Measurements from ENCODE around the gene AMY2B. TPM values are rescaled to one million over a fixed set of nuclear protein-coding genes. Genes with fewer than 3 reads are reported as not detected.

AMY2B gene
- total and polyA plus RNA-seq, 2 donors (not counting 1 experiment from before 2014, with no cell fraction given) = 32.6 to 43.8 TPM

DNA sequence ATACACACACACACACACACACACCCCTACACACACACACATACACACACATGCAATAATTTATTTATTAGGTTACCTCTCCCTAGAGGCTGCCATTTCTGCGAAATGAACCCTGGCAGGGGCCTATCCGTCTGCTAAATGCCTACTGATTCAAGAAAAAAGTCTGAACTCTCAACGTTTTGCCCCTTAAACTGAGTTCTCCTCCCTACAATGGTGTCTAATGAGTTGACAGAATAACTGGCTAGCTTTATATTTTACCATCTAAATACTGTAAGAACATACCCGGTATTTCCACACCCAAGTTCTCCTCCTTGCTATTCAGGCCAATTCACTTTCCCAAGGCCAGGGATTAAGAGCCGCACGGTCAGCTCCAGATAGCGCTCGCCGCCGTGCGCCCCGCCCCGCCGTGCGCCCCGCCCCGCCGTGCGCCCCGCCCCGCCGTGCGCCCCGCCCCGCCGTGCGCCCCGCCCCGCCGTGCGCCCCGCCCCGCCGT, 46.2 kb upstream of the AMY2B start:
- H3K27ac Mint-ChIP-seq = peak overlapping the region; percentile 81
- DNase-seq = peak; percentile 70
- H3K27me3 Mint-ChIP-seq = no peaks in the 10 kb centered on the region
- peak overlapping the region; percentile 78 for H3K4me2 ChIP-seq (replicated peaks; ENCODE audit: low read depth, low read length, poor library complexity, severe bottlenecking)
- no peaks in the 10 kb centered on the region for H3K9me3 ChIP-seq (ENCODE audit: control extremely low read depth in 1 of 3, control insufficient read depth in 2 of 3, insufficient read depth in 1 of 3, low read length in 2 of 3)
- peaks cover 0 to 12% of the 10 kb centered on the region in 2 experiments for H3K36me3 ChIP-seq (replicated peaks in 1 of 2; ENCODE audit: control extremely low read depth in 1 of 2, control insufficient read depth in 1 of 2, extremely low read depth in 1 of 2, insufficient read depth in 2 of 2, low read length in 1 of 2)
- POLR2A ChIA-PET = no interaction called here
- peak overlapping the region; percentile 61 for H3K9ac ChIP-seq (ENCODE audit: low read length)
- peak overlapping the region; percentile 88 for H3K4me3 Mint-ChIP-seq
- TF ChIP-seq, protein P1, sequence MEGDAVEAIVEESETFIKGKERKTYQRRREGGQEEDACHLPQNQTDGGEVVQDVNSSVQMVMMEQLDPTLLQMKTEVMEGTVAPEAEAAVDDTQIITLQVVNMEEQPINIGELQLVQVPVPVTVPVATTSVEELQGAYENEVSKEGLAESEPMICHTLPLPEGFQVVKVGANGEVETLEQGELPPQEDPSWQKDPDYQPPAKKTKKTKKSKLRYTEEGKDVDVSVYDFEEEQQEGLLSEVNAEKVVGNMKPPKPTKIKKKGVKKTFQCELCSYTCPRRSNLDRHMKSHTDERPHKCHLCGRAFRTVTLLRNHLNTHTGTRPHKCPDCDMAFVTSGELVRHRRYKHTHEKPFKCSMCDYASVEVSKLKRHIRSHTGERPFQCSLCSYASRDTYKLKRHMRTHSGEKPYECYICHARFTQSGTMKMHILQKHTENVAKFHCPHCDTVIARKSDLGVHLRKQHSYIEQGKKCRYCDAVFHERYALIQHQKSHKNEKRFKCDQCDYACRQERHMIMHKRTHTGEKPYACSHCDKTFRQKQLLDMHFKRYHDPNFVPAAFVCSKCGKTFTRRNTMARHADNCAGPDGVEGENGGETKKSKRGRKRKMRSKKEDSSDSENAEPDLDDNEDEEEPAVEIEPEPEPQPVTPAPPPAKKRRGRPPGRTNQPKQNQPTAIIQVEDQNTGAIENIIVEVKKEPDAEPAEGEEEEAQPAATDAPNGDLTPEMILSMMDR (IDR thresholded peaks at IDR 0.05) = no peak
- no peak for TF ChIP-seq EZH2 (IDR thresholded peaks at IDR 0.05; ENCODE audit: borderline replicate concordance, insufficient read depth, low read depth, low read length, poor library complexity, severe bottlenecking)
- no peaks in the 10 kb centered on the region for H3K9me3 Mint-ChIP-seq (ENCODE audit: insufficient read depth)
- H3K4me3 ChIP-seq (ENCODE audit: control extremely low read depth in 1 of 5, extremely low read depth in 1 of 5, insufficient read depth in 1 of 5, low read depth in 2 of 5, low read length in 4 of 5) = peak overlapping the region; percentile 35 to 63 (median 56)
- CTCF ChIA-PET = interaction anchor here (1.6 to 2.4 kb wide), 2 partner anchors 8 to 11 kb away, joined by 4 to 13 read pairs; no protein-coding TSS in a partner anchor
- peaks cover 6 to 26% of the 10 kb centered on the region in 2 donors for H3K4me1 ChIP-seq (ENCODE audit: control insufficient read depth in 2 of 2, insufficient read depth in 2 of 2, low read length in 2 of 2)
- no peaks in the 10 kb centered on the region for H3K27me3 ChIP-seq (replicated peaks in 1 of 4; ENCODE audit: control extremely low read depth in 1 of 4, control insufficient read depth in 3 of 4, insufficient read depth in 4 of 4, low read length in 3 of 4)
- H2AFZ ChIP-seq (ENCODE audit: insufficient read depth, low read depth, low read length, poor library complexity, severe bottlenecking) = peak overlapping the region; percentile 53
- peaks cover 45% of the 10 kb centered on the region for H3K79me2 ChIP-seq (ENCODE audit: control insufficient read depth, insufficient read depth, low read length)
- peaks cover 38% of the 10 kb centered on the region for H3K4me1 Mint-ChIP-seq
- peaks cover 22% of the 10 kb centered on the region for H4K20me1 ChIP-seq (ENCODE audit: control insufficient read depth, insufficient read depth, low read length, poor library complexity, severe bottlenecking)
- intact Hi-C loops (cut with micrococcal nuclease) = no loop called here
- peak overlapping the region in 1 of 2 donors; percentile 94 for H3K27ac ChIP-seq (ENCODE audit: low read length in 2 of 2)
- peak; percentile 4 for ATAC-seq (ENCODE audit: low read depth)
- 19% methylated on average over 3 of the region's 34 CpGs for WGBS (ENCODE audit: insufficient coverage)
